GM20000 (cell line): ENCODE measurements around the gene MTO1.
A peak's percentile ranks its signal among the peaks of the same experiment; 100 is the strongest.

Experiments used
- DNase-seq: peaks from one replicate; pipeline ENCODE4 v3.0.0; 2012; ENCODE audit warnings: low spot score
- TF ChIP-seq, protein P1 (sequence below): IDR thresholded peaks from 2 replicates; pipeline ENCODE4 v1.5.1; 2012; ENCODE audit warnings: mild to moderate bottlenecking, control low read depth; ENCODE audit errors: extremely low read depth, missing control alignments

The MTO1 gene, protein sequence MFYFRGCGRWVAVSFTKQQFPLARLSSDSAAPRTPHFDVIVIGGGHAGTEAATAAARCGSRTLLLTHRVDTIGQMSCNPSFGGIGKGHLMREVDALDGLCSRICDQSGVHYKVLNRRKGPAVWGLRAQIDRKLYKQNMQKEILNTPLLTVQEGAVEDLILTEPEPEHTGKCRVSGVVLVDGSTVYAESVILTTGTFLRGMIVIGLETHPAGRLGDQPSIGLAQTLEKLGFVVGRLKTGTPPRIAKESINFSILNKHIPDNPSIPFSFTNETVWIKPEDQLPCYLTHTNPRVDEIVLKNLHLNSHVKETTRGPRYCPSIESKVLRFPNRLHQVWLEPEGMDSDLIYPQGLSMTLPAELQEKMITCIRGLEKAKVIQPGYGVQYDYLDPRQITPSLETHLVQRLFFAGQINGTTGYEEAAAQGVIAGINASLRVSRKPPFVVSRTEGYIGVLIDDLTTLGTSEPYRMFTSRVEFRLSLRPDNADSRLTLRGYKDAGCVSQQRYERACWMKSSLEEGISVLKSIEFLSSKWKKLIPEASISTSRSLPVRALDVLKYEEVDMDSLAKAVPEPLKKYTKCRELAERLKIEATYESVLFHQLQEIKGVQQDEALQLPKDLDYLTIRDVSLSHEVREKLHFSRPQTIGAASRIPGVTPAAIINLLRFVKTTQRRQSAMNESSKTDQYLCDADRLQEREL

GRCh38 chr6:73461537-73462350 lies at the start of gene MTO1:
Gene MTO1, plus strand, starts transcription at chr6:73461737. Its CDS starts 118 bp downstream, at chr6:73461855.
- TF ChIP-seq, protein P1, sequence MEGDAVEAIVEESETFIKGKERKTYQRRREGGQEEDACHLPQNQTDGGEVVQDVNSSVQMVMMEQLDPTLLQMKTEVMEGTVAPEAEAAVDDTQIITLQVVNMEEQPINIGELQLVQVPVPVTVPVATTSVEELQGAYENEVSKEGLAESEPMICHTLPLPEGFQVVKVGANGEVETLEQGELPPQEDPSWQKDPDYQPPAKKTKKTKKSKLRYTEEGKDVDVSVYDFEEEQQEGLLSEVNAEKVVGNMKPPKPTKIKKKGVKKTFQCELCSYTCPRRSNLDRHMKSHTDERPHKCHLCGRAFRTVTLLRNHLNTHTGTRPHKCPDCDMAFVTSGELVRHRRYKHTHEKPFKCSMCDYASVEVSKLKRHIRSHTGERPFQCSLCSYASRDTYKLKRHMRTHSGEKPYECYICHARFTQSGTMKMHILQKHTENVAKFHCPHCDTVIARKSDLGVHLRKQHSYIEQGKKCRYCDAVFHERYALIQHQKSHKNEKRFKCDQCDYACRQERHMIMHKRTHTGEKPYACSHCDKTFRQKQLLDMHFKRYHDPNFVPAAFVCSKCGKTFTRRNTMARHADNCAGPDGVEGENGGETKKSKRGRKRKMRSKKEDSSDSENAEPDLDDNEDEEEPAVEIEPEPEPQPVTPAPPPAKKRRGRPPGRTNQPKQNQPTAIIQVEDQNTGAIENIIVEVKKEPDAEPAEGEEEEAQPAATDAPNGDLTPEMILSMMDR: no peak
- peak; percentile 84 for DNase-seq

- DNase-seq: no peak
- TF ChIP-seq, protein P1: no peak
Observed at GRCh38 chr6:73413102-73413501, 48.4 kb upstream of the MTO1 start.

- TF ChIP-seq, protein P1: no peak
- DNase-seq: no peak
Observed at GRCh38 chr6:73418081-73418741, 43.3 kb upstream of the MTO1 start.

DNA sequence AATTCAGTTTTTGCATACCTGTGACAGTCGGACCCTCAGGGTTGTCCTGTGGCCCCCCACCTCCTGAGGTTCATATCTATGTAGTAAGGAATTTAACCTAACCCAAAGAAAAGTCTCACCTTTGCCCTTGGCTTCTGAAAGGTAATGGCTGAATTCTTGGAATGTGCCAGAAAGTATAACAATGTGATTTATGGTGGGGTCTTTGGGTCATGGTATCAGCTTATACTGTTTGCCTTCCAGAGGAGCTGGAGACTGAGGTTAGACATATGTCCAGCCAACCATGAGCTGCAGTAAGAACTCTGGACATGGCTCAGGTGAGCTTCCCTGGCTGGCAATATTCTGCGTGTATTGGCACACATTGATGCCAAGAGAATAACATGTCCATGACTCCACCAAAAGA lies 40.0 kb upstream of the MTO1 start:
- no peak for DNase-seq
- TF ChIP-seq, protein P1: no peak

DNA sequence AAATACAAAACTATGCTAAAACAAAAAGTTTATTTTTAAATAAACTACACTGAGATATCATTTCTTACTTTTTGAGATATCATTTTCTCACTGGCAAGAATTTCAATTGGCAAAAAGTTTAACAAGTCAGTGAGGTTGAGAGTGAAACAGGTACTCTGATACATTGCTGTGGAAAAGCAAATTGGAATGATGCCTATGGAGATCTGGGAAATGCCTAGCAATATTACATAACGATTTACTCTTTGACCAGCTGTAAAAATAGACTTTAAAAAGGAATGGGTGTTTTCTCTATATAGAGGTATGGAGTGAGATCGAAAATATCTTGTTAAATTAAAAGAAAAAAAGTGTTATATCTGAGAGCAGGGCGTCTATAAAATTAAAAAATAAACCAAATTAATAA lies 26.3 kb upstream of the MTO1 start:
- no peak for DNase-seq
- TF ChIP-seq, protein P1: no peak

- TF ChIP-seq, protein P1: no peak
- DNase-seq: no peak
Observed at GRCh38 chr6:73443555-73443954, 18.0 kb upstream of the MTO1 start.
